K562 (cell line): ENCODE data around the gene R3HDM2. TPM values are rescaled to one million over a fixed set of nuclear protein-coding genes. Genes with fewer than 3 reads are reported as not detected.

ENCODE experiments used
- ATF1 ChIP-seq, 2 experiments: fragments of 450-650 bp in 1 of 2; IDR thresholded peaks; 2 replicates each; pipeline ENCODE4 v1.6.1; 2016; ENCODE audit warnings: missing compliant biosample characterization in 1 of 2, missing genetic modification characterization in 1 of 2
- FOXM1 ChIP-seq, 2 experiments: fragments of 450-650 bp in 1 of 2; sonication (generic) in 1 of 2; formaldehyde crosslinking in 1 of 2; IDR thresholded peaks; 2 replicates each; pipeline versions ENCODE4 v1.6.1 to v1.9.0; 2017 to 2022; ENCODE audit warnings: low read depth in 2 of 2, mild to moderate bottlenecking in 2 of 2, missing genetic modification reagents in 1 of 2, moderate library complexity in 1 of 2
- FOXP4 ChIP-seq: sonication (generic); formaldehyde crosslinking; IDR thresholded peaks from 2 replicates; pipeline ENCODE4 v1.8.0; 2022; ENCODE audit warnings: mild to moderate bottlenecking, missing genetic modification reagents, borderline replicate concordance
- GATAD2A ChIP-seq: fragments of 450-650 bp; IDR thresholded peaks from 2 replicates; pipeline ENCODE4 v1.6.1; 2017
- HMGN3 ChIP-seq: IDR thresholded peaks from 2 replicates; pipeline ENCODE4 v1.6.1; 2011; ENCODE audit warnings: borderline replicate concordance, low read depth, mild to moderate bottlenecking, mixed read lengths, low read length; ENCODE audit not compliant: insufficient read length; ENCODE audit errors: extremely low read depth
- PKNOX1 ChIP-seq: fragments of 450-650 bp; IDR thresholded peaks from 2 replicates; pipeline ENCODE4 v1.6.1; 2016
- RNF219 ChIP-seq: fragments of 250-450 bp; sonication (Bioruptor Pico); IDR thresholded peaks from 2 replicates; pipeline ENCODE4 v1.5.0; 2022; ENCODE audit warnings: mild to moderate bottlenecking
- TAF15 ChIP-seq: fragments of 200-400 bp; formaldehyde crosslinking; IDR thresholded peaks from 2 replicates; pipeline ENCODE4 v1.6.1; 2017; ENCODE audit warnings: mild to moderate bottlenecking, low read depth, low read length, moderate library complexity
- USF1 ChIP-seq: sonication (generic); formaldehyde crosslinking; IDR thresholded peaks from 2 replicates; pipeline ENCODE4 v1.9.0; 2022; ENCODE audit warnings: mild to moderate bottlenecking, missing genetic modification reagents
- ZBTB33 ChIP-seq: sonication (generic); formaldehyde crosslinking; IDR thresholded peaks from 2 replicates; pipeline ENCODE4 v1.8.1; 2023; ENCODE audit warnings: mild to moderate bottlenecking, missing genetic modification reagents
- ZNF174 ChIP-seq: fragments of 250-450 bp; sonication (Bioruptor Pico); IDR thresholded peaks from 2 replicates; pipeline ENCODE4 v1.4.0; 2020; ENCODE audit warnings: mild to moderate bottlenecking
- ZNF23 ChIP-seq: fragments of 250-450 bp; sonication (Bioruptor Pico); IDR thresholded peaks from 2 replicates; pipeline ENCODE4 v1.4.0; 2020; ENCODE audit warnings: mild to moderate bottlenecking
- polyA plus RNA-seq, 8 experiments: library from polyadenylated mRNA; depleted of rRNA in 4 of 8; stranded (reverse) in 5 of 8; unstranded in 3 of 8; fragments of >200 nt; fragmentation: Nextera tagmentation in 2 of 8; fragmentation: Illumina TruSeq in 1 of 8; extraction: Ambion mirVana in 2 of 8; extraction: Trizol in 1 of 8; gene quantifications; 2 replicates each; pipeline versions ENCODE4 v1.2.1 to v1.2.3, GENCODE V29; 2011 to 2014; ENCODE audit warnings: inconsistent platforms in 1 of 8, missing spikeins in 1 of 8
- total RNA-seq, 7 experiments: library from RNA; depleted of rRNA in 6 of 7; stranded (reverse); fragments of >200 nt in 6 of 7; fragmentation: Illumina TruSeq in 2 of 7; extraction: Trizol in 2 of 7; gene quantifications; 2 replicates each; pipeline versions ENCODE4 v1.2.1 to v1.2.3, GENCODE V29; 2011 to 2021; ENCODE audit warnings: low replicate concordance in 1 of 7

Gene R3HDM2
- total and polyA plus RNA-seq, 9 of the 15 experiments (the other 6 are each of a cell fraction or from before 2014, with no cell fraction given): 3.3 to 18.8 (median 9.0) TPM

- TF ChIP-seq RNF219 (no peak), FOXM1 (IDR thresholded peaks at IDR 0.05; ENCODE audit: low read depth) (peak; percentile 79), FOXM1 (CRISPR knock-in tag; IDR thresholded peaks at IDR 0.05; ENCODE audit: low read depth) (no peak), GATAD2A (0 out of 2 replicates have a peak, but pooled peaks have one; percentile 27), ZBTB33 (CRISPR knock-in tag) (0 out of 2 replicates have a peak, but pooled peaks have one; percentile 10), ZNF174 (CRISPR knock-in tag) (no peak), TAF15 (no peak), HMGN3 (no peak), FOXP4 (CRISPR knock-in tag) (no peak), PKNOX1 (peak; percentile 25), ATF1 (CRISPR knock-in tag; IDR thresholded peaks at IDR 0.05) (peak; percentile 68), ATF1 (tag; IDR thresholded peaks at IDR 0.05) (peak; percentile 96), ZNF23 (CRISPR knock-in tag) (no peak), USF1 (CRISPR knock-in tag) (peak; percentile 57; the same call in 1 of the 2 replicates)
Observed at GRCh38 chr12:57459055-57459749, 28.4 kb upstream of the R3HDM2 start (continued).
